IPS-18c (cell line): ENCODE measurements around the gene SRPK1.

ENCODE experiments used
- H3K4me3 ChIP-seq: 2 replicates; pipeline ENCODE4 v1.7.0; 2013; ENCODE audit warnings: low read depth, mild to moderate bottlenecking, low read length, moderate library complexity; ENCODE audit not compliant: insufficient read depth
- H3K9me3 ChIP-seq: one replicate; pipeline ENCODE4 v1.6.1; 2013; ENCODE audit warnings: mild to moderate bottlenecking, low read length, moderate library complexity; ENCODE audit not compliant: control insufficient read depth, insufficient read depth

The SRPK1 gene

GRCh38 chr6:35808688-35809087, 112.2 kb downstream of the SRPK1 start:
- Histone ChIP-seq H3K4me3 (no peak overlapping the region), H3K9me3 (peaks cover 2% of the 10 kb centered on the region)

- peaks cover 1% of the 10 kb centered on the region for H3K9me3 ChIP-seq
- peak within 1 kb of the TSS; percentile 58 for H3K4me3 ChIP-seq
Measured at GRCh38 chr6:35804996-35805736, 115.7 kb downstream of the SRPK1 start, which contains the start of gene LHFPL5. Gene LHFPL5 (plus strand): TSS chr6:35805352. CDS start chr6:35805671, 319 bp downstream.

GRCh38 chr6:35801148-35801547, 119.8 kb downstream of the SRPK1 start:
- Histone ChIP-seq H3K9me3 (no peaks in the 10 kb centered on the region), H3K4me3 (no peak overlapping the region)

GRCh38 chr6:35798706-35799105, 122.2 kb downstream of the SRPK1 start:
- no peaks in the 10 kb centered on the region for H3K9me3 ChIP-seq
- H3K4me3 ChIP-seq, result no peak overlapping the region

- no peaks in the 10 kb centered on the region for H3K9me3 ChIP-seq
- no peak overlapping the region; the same call in 1 of the 2 replicates for H3K4me3 ChIP-seq
Measured at GRCh38 chr6:35797837-35798526, 122.9 kb downstream of the SRPK1 start.

GRCh38 chr6:35796236-35796635, 124.7 kb downstream of the SRPK1 start:
- no peak overlapping the region for H3K4me3 ChIP-seq
- no peaks in the 10 kb centered on the region for H3K9me3 ChIP-seq

- H3K9me3 ChIP-seq, result no peaks in the 10 kb centered on the region
- H3K4me3 ChIP-seq, result no peak overlapping the region
Measured at GRCh38 chr6:35795453-35796071, 125.3 kb downstream of the SRPK1 start.

- Histone ChIP-seq H3K9me3 (no peaks in the 10 kb centered on the region), H3K4me3 (no peak overlapping the region)
Measured at GRCh38 chr6:35794536-35795452, 126.1 kb downstream of the SRPK1 start.

- Histone ChIP-seq H3K9me3 (no peaks in the 10 kb centered on the region), H3K4me3 (no peak overlapping the region)
Measured at GRCh38 chr6:35790683-35791082, 130.2 kb downstream of the SRPK1 start.

- Histone ChIP-seq H3K4me3 (no peak overlapping the region), H3K9me3 (no peaks in the 10 kb centered on the region)
Measured at GRCh38 chr6:35788423-35788982, 132.4 kb downstream of the SRPK1 start.

GRCh38 chr6:35787266-35788218, 133.4 kb downstream of the SRPK1 start:
- no peak overlapping the region for H3K4me3 ChIP-seq

GRCh38 chr6:35786810-35787209, 134.1 kb downstream of the SRPK1 start:
- no peak overlapping the region for H3K4me3 ChIP-seq

More at GRCh38 chr6:35787266-35788218, 133.4 kb downstream of the SRPK1 start:
- no peaks in the 10 kb centered on the region for H3K9me3 ChIP-seq

GRCh38 chr6:35786272-35786671, 134.6 kb downstream of the SRPK1 start:
- H3K9me3 ChIP-seq, result no peaks in the 10 kb centered on the region

More at GRCh38 chr6:35786810-35787209, 134.1 kb downstream of the SRPK1 start:
- H3K9me3 ChIP-seq, result no peaks in the 10 kb centered on the region

GRCh38 chr6:35784200-35784599, 136.7 kb downstream of the SRPK1 start:
- no peaks in the 10 kb centered on the region for H3K9me3 ChIP-seq

More at GRCh38 chr6:35786272-35786671, 134.6 kb downstream of the SRPK1 start:
- H3K4me3 ChIP-seq, result no peak overlapping the region

More at GRCh38 chr6:35784200-35784599, 136.7 kb downstream of the SRPK1 start:
- no peak overlapping the region for H3K4me3 ChIP-seq
